ENCODE measurements around the gene SCN3A. TPM values are rescaled to one million over a fixed set of nuclear protein-coding genes. Genes with fewer than 3 reads are reported as not detected.

Gene SCN3A
- polyA plus RNA-seq, 1 donor (not counting 4 experiments of a cell fraction or from before 2014, with no cell fraction given), result 0.01 TPM

- Histone ChIP-seq H3K27me3 (ENCODE audit: control insufficient read depth, extremely low read depth, insufficient read depth, low read length) (no peaks in the 10 kb centered on the region), H3K36me3 (ENCODE audit: control insufficient read depth in 2 of 2, extremely low read depth in 1 of 2, insufficient read depth in 2 of 2, low read length in 2 of 2) (no peaks in the 10 kb centered on the region), H3K27ac (ENCODE audit: control insufficient read depth, insufficient read depth, low read length) (no peak overlapping the region), H3K9me1 (ENCODE audit: control insufficient read depth, extremely low read depth, insufficient read depth, low read length) (no peaks in the 10 kb centered on the region), H4K20me1 (ENCODE audit: control insufficient read depth, extremely low read depth, insufficient read depth, low read length) (no peaks in the 10 kb centered on the region), H3K9me3 (ENCODE audit: control insufficient read depth, low read depth, low read length) (no peaks in the 10 kb centered on the region), H2AFZ (ENCODE audit: control insufficient read depth, low read length) (no peak overlapping the region), H3K4me2 (ENCODE audit: control insufficient read depth, extremely low read depth, insufficient read depth, low read depth, low read length) (no peak overlapping the region), H3K4me3 (ENCODE audit: control insufficient read depth in 2 of 3, extremely low read depth in 1 of 3, insufficient read depth in 2 of 3, low read depth in 1 of 3, low read length in 3 of 3) (no peak overlapping the region), H3K9ac (ENCODE audit: control insufficient read depth, extremely low read depth, insufficient read depth, low read length) (no peak overlapping the region), H3K79me2 (ENCODE audit: control insufficient read depth, insufficient read depth, low read length) (no peaks in the 10 kb centered on the region), H3K4me1 (ENCODE audit: control insufficient read depth, extremely low read depth, insufficient read depth, low read length) (no peaks in the 10 kb centered on the region)
- no peak for DNase-seq (ENCODE audit: low read depth, low spot score)
- dilution Hi-C loops (cut with MboI; ENCODE audit: extremely low pct_ligation_motif_present, low sequenced_read_pairs), result no loop called here
- no peak for TF ChIP-seq CTCF (optimal IDR thresholded peaks at IDR 0.05 in 1 of 3, IDR thresholded peaks at IDR 0.05 in 1 of 3, conservative IDR thresholded peaks at IDR 0.05 in 1 of 3; ENCODE audit: extremely low read depth in 1 of 3, insufficient read depth in 2 of 3, low read length in 3 of 3)
- no peak for TF ChIP-seq EZH2 (IDR thresholded peaks at IDR 0.05; ENCODE audit: low read length)
- FAIRE-seq, result no peak
Observed at GRCh38 chr2:165058476-165059265, 145.2 kb downstream of the SCN3A start.

DNA sequence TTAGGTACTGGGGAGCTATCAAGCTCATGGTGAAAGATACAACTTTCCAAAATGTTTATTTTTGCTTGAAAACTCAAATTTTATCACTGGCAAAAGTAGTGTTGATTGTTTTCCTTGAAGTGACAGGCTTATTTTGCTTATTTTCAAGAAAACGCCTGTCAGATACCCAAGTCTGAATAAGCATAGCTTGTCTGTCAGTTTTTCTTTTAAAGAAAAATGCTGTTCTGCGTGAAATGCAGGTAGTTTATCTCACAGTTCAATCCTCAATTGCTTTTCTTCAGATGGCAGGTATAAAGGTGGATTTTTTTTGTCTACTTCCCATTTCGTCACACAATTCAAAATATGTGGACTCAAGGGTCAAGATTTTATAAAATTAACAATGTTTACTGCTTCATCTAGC is 145.9 kb downstream of the SCN3A start:
- Histone ChIP-seq H3K9me1 (ENCODE audit: control insufficient read depth, extremely low read depth, insufficient read depth, low read length) (no peaks in the 10 kb centered on the region), H2AFZ (ENCODE audit: control insufficient read depth, low read length) (no peak overlapping the region), H3K4me1 (ENCODE audit: control insufficient read depth, extremely low read depth, insufficient read depth, low read length) (no peaks in the 10 kb centered on the region), H4K20me1 (ENCODE audit: control insufficient read depth, extremely low read depth, insufficient read depth, low read length) (no peaks in the 10 kb centered on the region), H3K27ac (ENCODE audit: control insufficient read depth, insufficient read depth, low read length) (no peak overlapping the region), H3K4me2 (ENCODE audit: control insufficient read depth, extremely low read depth, insufficient read depth, low read depth, low read length) (no peak overlapping the region), H3K79me2 (ENCODE audit: control insufficient read depth, insufficient read depth, low read length) (no peaks in the 10 kb centered on the region), H3K27me3 (ENCODE audit: control insufficient read depth, extremely low read depth, insufficient read depth, low read length) (no peaks in the 10 kb centered on the region), H3K9me3 (ENCODE audit: control insufficient read depth, low read depth, low read length) (no peaks in the 10 kb centered on the region), H3K9ac (ENCODE audit: control insufficient read depth, extremely low read depth, insufficient read depth, low read length) (no peak overlapping the region), H3K36me3 (ENCODE audit: control insufficient read depth in 2 of 2, extremely low read depth in 1 of 2, insufficient read depth in 2 of 2, low read length in 2 of 2) (no peaks in the 10 kb centered on the region), H3K4me3 (ENCODE audit: control insufficient read depth in 2 of 3, extremely low read depth in 1 of 3, insufficient read depth in 2 of 3, low read depth in 1 of 3, low read length in 3 of 3) (no peak overlapping the region)
- DNase-seq (ENCODE audit: low read depth, low spot score), result no peak
- no peak for FAIRE-seq
- dilution Hi-C loops (cut with MboI; ENCODE audit: extremely low pct_ligation_motif_present, low sequenced_read_pairs), result no loop called here
- TF ChIP-seq EZH2 (IDR thresholded peaks at IDR 0.05; ENCODE audit: low read length) (no peak), CTCF (optimal IDR thresholded peaks at IDR 0.05 in 1 of 3, IDR thresholded peaks at IDR 0.05 in 1 of 3, conservative IDR thresholded peaks at IDR 0.05 in 1 of 3; ENCODE audit: extremely low read depth in 1 of 3, insufficient read depth in 2 of 3, low read length in 3 of 3) (no peak)
